MCF 10A (cell line): ENCODE measurements around the gene FASN. TPM values are rescaled to one million over a fixed set of nuclear protein-coding genes. Genes with fewer than 3 reads are reported as not detected.

Source experiments
- BruUV-seq: library from RNA; stranded (reverse); fragments of 400-500 nt; replicated peaks from 2 replicates; lab custom pipeline; 2021; lab: Mats Ljungman, UMichigan
- CTCF ChIA-PET: fragments of 300-600 bp; sonication (Branson Sonifier 250); formaldehyde crosslinking; extraction: SDS; loops from one replicate; lab custom pipeline; 2021; ENCODE audit warnings: antibody characterized with exemption, inconsistent platforms; lab: Yijun Ruan, JAX
- POLR2A ChIA-PET: fragments of 300-600, 350-650 bp; sonication (Branson Sonifier 250); formaldehyde crosslinking; extraction: SDS; loops from one replicate; lab custom pipeline; 2020; ENCODE audit warnings: antibody characterized with exemption, inconsistent platforms; lab: Yijun Ruan, JAX
- DNase-seq: peaks from one replicate; pipeline ENCODE4 v3.0.0-alpha.2; 2018; ENCODE audit not compliant: unreplicated experiment
- H3K27ac Mint-ChIP-seq: one replicate; pipeline ENCODE4 v1.8.0; 2022; ENCODE audit warnings: mild to moderate bottlenecking, low read depth, mixed read lengths; ENCODE audit not compliant: unreplicated experiment
- H3K27me3 Mint-ChIP-seq: one replicate; pipeline ENCODE4 v1.8.0; 2022; ENCODE audit warnings: mixed read lengths; ENCODE audit not compliant: insufficient read depth, unreplicated experiment
- H3K36me3 Mint-ChIP-seq: one replicate; pipeline ENCODE4 v1.8.0; 2022; ENCODE audit warnings: mild to moderate bottlenecking, moderate library complexity, mixed read lengths; ENCODE audit not compliant: insufficient read depth, unreplicated experiment
- H3K4me1 Mint-ChIP-seq: one replicate; pipeline ENCODE4 v1.8.0; 2022; ENCODE audit warnings: mixed read lengths; ENCODE audit not compliant: insufficient read depth, unreplicated experiment
- H3K4me3 Mint-ChIP-seq: one replicate; pipeline ENCODE4 v1.8.0; 2022; ENCODE audit warnings: mild to moderate bottlenecking, moderate library complexity, mixed read lengths; ENCODE audit not compliant: unreplicated experiment
- H3K9me3 Mint-ChIP-seq: one replicate; pipeline ENCODE4 v1.8.0; 2022; ENCODE audit warnings: mixed read lengths; ENCODE audit not compliant: unreplicated experiment
- intact Hi-C: fragments of 100-400 bp; cut with micrococcal nuclease; formaldehyde crosslinking; loops from 2 replicates; pipeline ENCODE4 v1.14.1; 2022
- total RNA-seq: library from RNA; stranded (reverse); gene quantifications from 2 replicates; pipeline ENCODE4 v1.2.3, GENCODE V29; 2022
- TF ChIP-seq, protein P1 (sequence below): fragments of 200-600 bp; IDR thresholded peaks from one replicate; pipeline ENCODE4 v1.8.0; 2022; ENCODE audit warnings: antibody characterized with exemption, mild to moderate bottlenecking; ENCODE audit not compliant: unreplicated experiment

The FASN gene
- total RNA-seq, 1 experiment from 2014 or later: 120 TPM

DNA sequence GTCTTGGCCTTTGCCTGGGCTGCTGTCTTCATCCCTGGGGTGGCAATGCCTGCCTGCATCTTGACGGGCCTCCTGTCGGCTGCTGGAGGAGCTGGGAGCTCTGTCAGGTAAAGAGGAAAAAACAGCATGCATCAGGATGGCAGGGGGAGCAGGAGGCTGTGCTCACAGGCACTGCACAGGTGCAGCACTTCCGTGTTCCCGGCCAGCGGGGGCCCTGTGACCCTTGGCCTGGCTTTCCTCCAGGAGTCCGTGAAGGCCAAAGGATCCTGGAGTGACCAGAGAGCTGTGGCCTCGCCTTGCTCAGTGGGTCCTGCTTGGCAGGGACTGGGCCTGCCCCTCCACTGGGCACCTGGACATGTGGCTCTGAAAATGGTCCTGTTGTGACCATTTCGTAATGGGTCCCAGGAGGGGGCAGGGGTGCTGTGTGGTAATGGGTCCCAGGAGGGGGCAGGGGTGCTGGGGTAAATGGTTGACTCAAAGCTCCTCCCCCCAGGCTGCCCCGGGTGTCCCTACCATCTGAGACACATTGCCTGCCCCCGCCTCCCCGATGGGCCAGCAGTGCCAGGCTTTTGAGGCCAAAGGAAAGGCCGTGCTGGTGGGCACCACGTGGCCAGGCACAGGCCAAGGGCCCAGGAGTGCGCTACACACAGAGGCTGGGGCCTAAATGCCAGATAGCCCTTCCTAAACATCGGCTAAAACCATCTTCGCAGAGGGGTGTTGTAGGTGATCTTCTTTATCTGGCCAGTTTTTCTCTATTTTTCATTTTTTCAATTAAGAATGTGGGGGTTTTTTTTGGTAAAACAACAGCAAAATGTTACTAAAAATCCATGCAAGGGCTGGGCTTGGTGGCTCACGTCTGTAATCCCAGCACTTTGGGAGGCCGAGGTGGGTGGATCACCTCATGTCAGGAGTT is 4.0 kb upstream of the FASN start:
- TF ChIP-seq, protein P1, sequence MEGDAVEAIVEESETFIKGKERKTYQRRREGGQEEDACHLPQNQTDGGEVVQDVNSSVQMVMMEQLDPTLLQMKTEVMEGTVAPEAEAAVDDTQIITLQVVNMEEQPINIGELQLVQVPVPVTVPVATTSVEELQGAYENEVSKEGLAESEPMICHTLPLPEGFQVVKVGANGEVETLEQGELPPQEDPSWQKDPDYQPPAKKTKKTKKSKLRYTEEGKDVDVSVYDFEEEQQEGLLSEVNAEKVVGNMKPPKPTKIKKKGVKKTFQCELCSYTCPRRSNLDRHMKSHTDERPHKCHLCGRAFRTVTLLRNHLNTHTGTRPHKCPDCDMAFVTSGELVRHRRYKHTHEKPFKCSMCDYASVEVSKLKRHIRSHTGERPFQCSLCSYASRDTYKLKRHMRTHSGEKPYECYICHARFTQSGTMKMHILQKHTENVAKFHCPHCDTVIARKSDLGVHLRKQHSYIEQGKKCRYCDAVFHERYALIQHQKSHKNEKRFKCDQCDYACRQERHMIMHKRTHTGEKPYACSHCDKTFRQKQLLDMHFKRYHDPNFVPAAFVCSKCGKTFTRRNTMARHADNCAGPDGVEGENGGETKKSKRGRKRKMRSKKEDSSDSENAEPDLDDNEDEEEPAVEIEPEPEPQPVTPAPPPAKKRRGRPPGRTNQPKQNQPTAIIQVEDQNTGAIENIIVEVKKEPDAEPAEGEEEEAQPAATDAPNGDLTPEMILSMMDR: no peak
- Mint-ChIP-seq H3K9me3 (no peaks in the 10 kb centered on the region), H3K36me3 (peaks cover 25% of the 10 kb centered on the region), H3K4me1 (peaks cover 17% of the 10 kb centered on the region), H3K27ac (no peak overlapping the region), H3K27me3 (no peaks in the 10 kb centered on the region), H3K4me3 (no peak overlapping the region)
- intact Hi-C loops: no loop called here
- no peak for DNase-seq
- POLR2A ChIA-PET: no interaction called here
- BruUV-seq: no TSS peak
- CTCF ChIA-PET: no interaction called here

DNA sequence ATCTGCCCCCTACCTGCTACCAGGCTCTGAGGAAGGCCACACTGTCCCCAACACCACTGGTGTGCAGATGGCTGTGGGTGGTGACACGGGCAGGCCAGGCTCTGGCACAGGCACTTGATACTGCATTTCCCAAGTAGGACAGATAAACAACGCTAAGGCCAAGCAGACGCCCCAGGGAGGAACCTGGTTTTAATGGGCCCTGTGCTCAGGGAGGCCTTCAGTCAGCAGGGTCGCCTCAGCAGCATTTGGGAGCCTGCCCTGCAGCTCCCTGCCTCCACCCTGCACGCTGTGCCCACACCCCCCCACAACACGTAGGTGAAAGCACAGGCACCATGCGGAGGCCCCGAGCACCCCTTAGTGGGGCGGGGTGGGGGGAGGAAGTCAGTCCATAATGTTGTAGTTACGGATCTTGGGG is 3.3 kb upstream of the FASN start:
- CTCF ChIA-PET: no interaction called here
- Mint-ChIP-seq H3K9me3 (no peaks in the 10 kb centered on the region), H3K4me1 (peaks cover 12% of the 10 kb centered on the region), H3K4me3 (no peak overlapping the region), H3K36me3 (peaks cover 28% of the 10 kb centered on the region), H3K27me3 (no peaks in the 10 kb centered on the region), H3K27ac (no peak overlapping the region)
- BruUV-seq: no TSS peak
- POLR2A ChIA-PET: no interaction called here
- DNase-seq: no peak
- TF ChIP-seq, protein P1: no peak
- intact Hi-C loops: no loop called here

DNA sequence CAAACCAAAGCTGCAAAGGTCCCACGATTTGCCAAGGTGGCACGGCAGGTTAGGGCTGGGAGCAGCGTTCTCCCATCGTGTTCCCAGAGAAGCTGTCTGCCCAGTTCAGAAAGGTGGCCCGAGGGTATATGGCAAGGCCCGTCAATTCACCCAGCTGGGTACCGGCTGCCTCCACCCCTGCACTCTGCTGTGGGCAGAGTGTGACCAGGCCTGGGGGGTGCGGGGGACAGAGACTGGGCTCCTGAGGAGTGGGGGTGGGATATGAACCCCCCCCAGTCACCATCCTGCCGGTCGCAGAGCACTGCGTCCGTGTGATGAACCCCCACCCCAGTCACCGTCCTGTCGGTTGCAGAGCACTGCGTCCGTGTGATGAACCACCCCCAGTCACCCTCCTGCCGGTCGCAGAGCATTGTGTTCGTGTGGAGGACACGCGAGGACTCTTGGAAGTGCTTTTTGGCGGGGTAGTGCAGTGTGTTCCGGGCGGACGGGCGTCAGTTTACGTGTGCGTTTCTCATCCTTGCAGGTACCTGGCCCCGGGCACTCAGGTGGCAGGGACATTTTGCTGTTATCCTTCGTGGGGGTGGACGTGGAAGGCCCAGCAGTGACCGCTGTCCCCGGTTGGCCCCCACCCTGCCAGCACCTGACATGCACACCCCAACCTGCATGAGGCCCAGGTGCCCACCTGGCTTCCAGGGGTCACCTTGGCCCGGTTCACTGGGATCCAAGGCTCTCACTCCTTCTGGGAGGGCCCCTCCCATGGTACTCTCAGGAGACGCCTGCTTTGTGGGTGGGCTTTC is 2.7 kb upstream of the FASN start:
- POLR2A ChIA-PET: interaction anchor here (0.9 to 2.9 kb wide), 2 partner anchors 9 to 34 kb away, joined by 3 to 19 read pairs; no protein-coding TSS in a partner anchor
- Mint-ChIP-seq H3K27ac (no peak overlapping the region), H3K4me1 (peaks cover 6% of the 10 kb centered on the region), H3K27me3 (no peaks in the 10 kb centered on the region), H3K36me3 (peaks cover 28% of the 10 kb centered on the region), H3K9me3 (no peaks in the 10 kb centered on the region), H3K4me3 (no peak overlapping the region)
- TF ChIP-seq, protein P1: no peak
- intact Hi-C loops: no loop called here
- no peak for DNase-seq
- CTCF ChIA-PET: no interaction called here
- BruUV-seq: no TSS peak
